K562 (cell line): ENCODE data around the gene HIRIP3. TPM values are rescaled to one million over a fixed set of nuclear protein-coding genes. Genes with fewer than 3 reads are reported as not detected.

Experiments
- ATAC-seq: fragments of 200-7000 bp; cut with Tn5 transposase; 3 replicates; pipeline ENCODE4 v1.9.1; 2020; ENCODE audit warnings: moderate library complexity
- BruUV-seq: library from RNA; stranded (reverse); fragments of 400-500 nt; replicated peaks from 2 replicates; lab custom pipeline; 2021; lab: Mats Ljungman, UMichigan
- CTCF ChIA-PET: fragments of 300-600 bp; formaldehyde crosslinking; extraction: SDS; loops from one replicate; lab custom pipeline; 2021; ENCODE audit warnings: low intra/inter-chr PET ratio; lab: Yijun Ruan, JAX
- POLR2A ChIA-PET: fragments of 300-600, 350-650 bp; sonication (Branson Sonifier 250); formaldehyde crosslinking; extraction: SDS; loops from one replicate; lab custom pipeline; 2021; ENCODE audit warnings: antibody characterized with exemption, inconsistent platforms; lab: Yijun Ruan, JAX
- DNase-seq, 4 experiments: peaks; one replicate each; pipeline versions ENCODE4 v3.0.0 to v3.0.0-alpha.2; 2011 to 2018; ENCODE audit warnings: low spot score in 3 of 4, mixed read lengths in 3 of 4; ENCODE audit errors: extremely low read depth in 1 of 4
- FAIRE-seq: peaks from 2 replicates; lab custom pipeline; 2011; peaks lifted over from hg19 to GRCh38; lab: Jason Lieb, UNC
- H2AFZ ChIP-seq: 2 replicates; pipeline ENCODE4 v1.6.0; 2011; ENCODE audit warnings: low read depth, low read length, control low read depth, inconsistent platforms
- H3K27ac ChIP-seq: fragments of 200-600 bp; 3 replicates; pipeline ENCODE4 v1.8.0; 2011; ENCODE audit warnings: low read depth, mild to moderate bottlenecking, control low read depth, inconsistent platforms, low read length, moderate library complexity, mixed read lengths; ENCODE audit errors: extremely low read depth
- H3K27me3 ChIP-seq, 2 experiments: fragments of 300-600 bp in 1 of 2; 2 replicates in 1 of 2; 3 replicates in 1 of 2; pipeline versions ENCODE4 v1.6.0 to v1.8.0; 2011; ENCODE audit warnings: inconsistent platforms in 2 of 2, low read length in 2 of 2, mild to moderate bottlenecking in 1 of 2, mixed read lengths in 1 of 2, moderate library complexity in 1 of 2; ENCODE audit not compliant: control insufficient read depth in 2 of 2, insufficient read depth in 2 of 2
- H3K36me3 ChIP-seq: fragments of 300-600 bp; 3 replicates; pipeline ENCODE4 v1.8.0; 2011; ENCODE audit warnings: mild to moderate bottlenecking, low read length, inconsistent platforms; ENCODE audit not compliant: control insufficient read depth, insufficient read depth
- H3K4me1 ChIP-seq, 2 experiments: fragments of 200-600 bp in 1 of 2; replicated peaks in 1 of 2; 2 replicates in 1 of 2; 3 replicates in 1 of 2; pipeline versions ENCODE4 v1.5.1 to v1.8.0; 2011; ENCODE audit warnings: inconsistent platforms in 2 of 2, low read length in 2 of 2, mild to moderate bottlenecking in 1 of 2, mixed read lengths in 1 of 2, moderate library complexity in 1 of 2; ENCODE audit not compliant: control insufficient read depth in 2 of 2, insufficient read depth in 2 of 2
- H3K4me2 ChIP-seq: 2 replicates; pipeline ENCODE4 v1.6.1; 2011; ENCODE audit warnings: low read length, control low read depth, inconsistent platforms, mixed read lengths; ENCODE audit not compliant: insufficient read depth
- H3K4me3 ChIP-seq: fragments of 200-600 bp; sonication (generic), shearing (Covaris generic); 2 replicates; pipeline ENCODE4 v1.5.1; 2016; ENCODE audit warnings: control low read depth, inconsistent platforms
- H3K79me2 ChIP-seq: fragments of 200-600 bp; 3 replicates; pipeline ENCODE4 v1.8.0; 2011; ENCODE audit warnings: low read length, inconsistent platforms; ENCODE audit not compliant: control insufficient read depth, insufficient read depth
- H3K9ac ChIP-seq, 2 experiments: 2 replicates each; pipeline versions ENCODE4 v1.6.0 to v1.6.1; 2011; ENCODE audit warnings: low read depth in 2 of 2, low read length in 2 of 2, control low read depth in 1 of 2, inconsistent platforms in 1 of 2, mild to moderate bottlenecking in 1 of 2, mixed read lengths in 1 of 2; ENCODE audit not compliant: insufficient read depth in 1 of 2
- H3K9me1 ChIP-seq: one replicate; pipeline ENCODE4 v1.6.0; 2011; ENCODE audit warnings: inconsistent platforms, mild to moderate bottlenecking, low read length, moderate library complexity; ENCODE audit not compliant: control insufficient read depth, insufficient read depth
- H3K9me3 ChIP-seq: replicated peaks from 2 replicates; pipeline ENCODE4 v1.5.1; 2011; ENCODE audit warnings: low read depth, low read length, inconsistent platforms; ENCODE audit not compliant: control insufficient read depth, insufficient read depth
- H4K20me1 ChIP-seq: replicated peaks from 2 replicates; pipeline ENCODE4 v1.6.1; 2011; ENCODE audit warnings: low read length, inconsistent platforms, mixed read lengths; ENCODE audit not compliant: control insufficient read depth, insufficient read depth
- ARHGAP35 ChIP-seq: fragments of 450-650 bp; IDR thresholded peaks from 2 replicates; pipeline ENCODE4 v1.6.1; 2018; ENCODE audit not compliant: partially characterized antibody
- FOXP1 ChIP-seq: sonication (generic); formaldehyde crosslinking; IDR thresholded peaks from 2 replicates; pipeline ENCODE4 v1.8.0; 2022; ENCODE audit warnings: mild to moderate bottlenecking, missing genetic modification reagents
- KAT7 ChIP-seq: sonication (generic); formaldehyde crosslinking; IDR thresholded peaks from 2 replicates; pipeline ENCODE4 v1.8.0; 2022; ENCODE audit warnings: missing genetic modification reagents, mild to moderate bottlenecking, borderline replicate concordance
- POLR2A ChIP-seq: fragments of 450-650 bp; conservative IDR thresholded peaks from 2 replicates; pipeline ENCODE4 v1.6.1; 2016
- POLR2G ChIP-seq: fragments of 200-400 bp; formaldehyde crosslinking; IDR thresholded peaks from 2 replicates; pipeline ENCODE4 v1.6.1; 2017; ENCODE audit warnings: low read depth, mild to moderate bottlenecking, antibody characterized with exemption, low read length, moderate library complexity
- PRPF4 ChIP-seq: fragments of 200-400 bp; formaldehyde crosslinking; IDR thresholded peaks from one replicate; pipeline ENCODE4 v1.6.1; 2017; ENCODE audit warnings: low read length, low read depth, mild to moderate bottlenecking; ENCODE audit not compliant: insufficient read depth, poor library complexity, severe bottlenecking
- RB1 ChIP-seq: fragments of 450-650 bp; IDR thresholded peaks from 2 replicates; pipeline ENCODE4 v1.6.1; 2017; ENCODE audit warnings: low read depth, mild to moderate bottlenecking
- RBFOX2 ChIP-seq: fragments of 200-400 bp; formaldehyde crosslinking; IDR thresholded peaks from 2 replicates; pipeline ENCODE4 v1.6.1; 2017; ENCODE audit warnings: low read depth, mild to moderate bottlenecking, low read length, moderate library complexity
- TGIF2 ChIP-seq: sonication (generic); formaldehyde crosslinking; IDR thresholded peaks from 2 replicates; pipeline ENCODE4 v1.8.1; 2022; ENCODE audit warnings: mild to moderate bottlenecking, missing genetic modification reagents, moderate library complexity
- WGBS: fragments of 100-300 bp; shearing (Covaris generic); methylation state at CpG from one replicate; pipeline ENCODE4 v1.1.6; 2016; ENCODE audit warnings: low coverage, mixed read lengths; ENCODE audit not compliant: insufficient coverage; ENCODE audit errors: missing lambda C conversion rate; 5-methylcytosine and 5-hydroxymethylcytosine counted together
- in situ Hi-C: fragments of 300-500 bp; cut with MboI; formaldehyde crosslinking; loops from 4 replicates; pipeline ENCODE4 v1.15.0; 2018; ENCODE audit warnings: inconsistent platforms, mixed read lengths
- intact Hi-C: fragments of 100-400 bp; cut with micrococcal nuclease; formaldehyde crosslinking; loops from 2 replicates; pipeline ENCODE4 v1.14.2; 2022
- polyA plus RNA-seq, 8 experiments: library from polyadenylated mRNA; depleted of rRNA in 4 of 8; stranded (reverse) in 5 of 8; unstranded in 3 of 8; fragments of >200 nt; fragmentation: Nextera tagmentation in 2 of 8; fragmentation: Illumina TruSeq in 1 of 8; extraction: Ambion mirVana in 2 of 8; extraction: Trizol in 1 of 8; gene quantifications; 2 replicates each; pipeline versions ENCODE4 v1.2.1 to v1.2.3, GENCODE V29; 2011 to 2014; ENCODE audit warnings: inconsistent platforms in 1 of 8, missing spikeins in 1 of 8
- total RNA-seq, 7 experiments: library from RNA; depleted of rRNA in 6 of 7; stranded (reverse); fragments of >200 nt in 6 of 7; fragmentation: Illumina TruSeq in 2 of 7; extraction: Trizol in 2 of 7; gene quantifications; 2 replicates each; pipeline versions ENCODE4 v1.2.1 to v1.2.3, GENCODE V29; 2011 to 2021; ENCODE audit warnings: low replicate concordance in 1 of 7

HIRIP3 gene
- total and polyA plus RNA-seq, 9 of the 15 experiments (the other 6 are each of a cell fraction or from before 2014, with no cell fraction given): 3.3 to 38.2 (median 18.2) TPM

DNA sequence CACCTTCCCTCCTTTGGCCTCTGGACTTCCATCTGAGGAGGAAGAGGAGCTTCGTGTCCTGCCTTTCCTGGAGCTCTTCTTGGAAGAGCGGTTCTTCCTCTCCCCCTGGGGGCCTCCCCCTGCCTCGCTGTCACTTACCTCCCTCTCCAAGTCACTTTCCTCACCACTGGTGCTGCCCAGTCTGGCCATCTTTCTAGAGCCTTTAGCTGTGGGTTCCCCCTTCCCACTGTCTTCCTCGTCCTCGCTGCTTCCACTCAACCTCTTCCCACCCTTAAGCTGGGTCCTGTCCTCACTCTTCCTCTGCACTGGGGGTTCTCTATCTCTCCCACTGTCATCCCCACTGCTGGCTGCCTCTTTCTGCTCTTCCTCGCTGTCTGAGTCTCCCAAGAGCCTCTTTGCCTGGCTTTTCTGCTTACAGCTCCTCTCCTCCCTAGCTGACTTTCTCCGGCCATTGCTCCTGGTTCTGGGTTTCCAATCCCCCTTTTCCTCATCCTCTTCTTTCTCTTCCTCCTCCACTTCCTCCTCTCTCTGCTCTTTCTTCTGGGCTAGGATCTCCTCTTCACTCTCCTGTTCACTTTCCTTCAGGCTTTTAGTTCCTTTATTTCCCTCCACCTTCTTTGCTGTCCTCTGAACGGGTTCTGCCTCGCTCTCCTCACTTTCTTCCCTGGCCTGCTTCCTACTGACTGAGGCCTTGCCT, 1.4 kb downstream of the HIRIP3 start:
- H3K4me3 ChIP-seq: no peak overlapping the region
- in situ Hi-C loops (no loop called here), intact Hi-C loops (no loop called here)
- TF ChIP-seq POLR2A (0 out of 2 replicates have a peak, but pooled peaks have one; percentile 26), PRPF4 (no peak)
- BruUV-seq: TSS peak; percentile 89
- peaks cover 16 to 45% of the 10 kb centered on the region in 2 experiments; a peak in 4 of 5 replicates for H3K4me1 ChIP-seq
- H3K9me1 ChIP-seq: no peaks in the 10 kb centered on the region
- H2AFZ ChIP-seq: no peak overlapping the region
- peak overlapping the region; percentile 97 to 100; a peak in 3 of 4 replicates for H3K9ac ChIP-seq
- no peak for FAIRE-seq
- H3K4me2 ChIP-seq: peak overlapping the region; percentile 96
- DNase-seq: no peak
- CTCF ChIA-PET: no interaction called here
- WGBS: 77% methylated on average over 7 of the region's 9 CpGs
- 0 out of 3 replicates have a peak overlapping the region, but pooled peaks have one; percentile 100 for H3K27ac ChIP-seq
- no peaks in the 10 kb centered on the region for H3K9me3 ChIP-seq
- POLR2A ChIA-PET: interaction anchor here (0.5 to 4.2 kb wide), 10 partner anchors 12 to 305 kb away, joined by 3 to 20 read pairs (median 6); no protein-coding TSS in a partner anchor
- H3K27me3 ChIP-seq: no peaks in the 10 kb centered on the region
- ATAC-seq: no peak
- peaks cover 15% of the 10 kb centered on the region for H3K79me2 ChIP-seq
- peaks cover 61% of the 10 kb centered on the region for H3K36me3 ChIP-seq
- H4K20me1 ChIP-seq: no peaks in the 10 kb centered on the region

DNA sequence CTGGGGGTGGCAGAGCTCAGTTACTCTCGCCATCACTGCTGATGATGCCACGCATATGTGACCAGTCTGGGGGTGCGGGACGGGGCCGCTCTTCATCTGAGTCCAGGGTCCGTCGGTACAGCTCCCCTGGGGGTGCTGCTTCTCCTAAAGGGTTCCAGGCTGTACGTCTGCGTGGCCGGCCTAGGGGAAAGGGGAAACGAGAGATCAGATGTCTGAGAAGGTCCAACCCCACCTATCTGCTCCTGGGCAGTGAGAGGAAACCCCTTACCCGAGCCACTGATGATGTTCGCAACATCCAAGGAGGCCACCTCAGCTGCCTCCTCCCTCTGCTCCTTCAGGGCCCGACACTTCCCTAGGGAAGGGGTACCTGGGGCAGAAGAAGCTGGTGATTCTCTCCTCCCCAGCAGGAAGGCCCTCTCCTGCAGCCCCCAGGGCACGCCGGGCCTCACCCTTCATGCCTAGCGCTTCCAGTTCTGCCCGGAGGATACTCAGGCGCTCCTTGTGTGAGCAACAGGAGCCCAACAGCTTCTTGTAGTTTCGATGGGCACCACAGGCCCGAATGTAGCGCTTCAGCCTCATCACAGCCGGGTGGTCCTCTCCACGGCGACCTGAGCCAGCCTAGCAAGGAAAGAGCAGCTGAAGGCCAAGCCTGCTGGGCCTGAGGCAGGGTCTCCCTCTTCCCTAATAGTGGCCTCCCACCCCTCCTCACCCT, 2.1 kb downstream of the HIRIP3 start:
- Histone ChIP-seq H3K4me1 (peaks cover 16 to 49% of the 10 kb centered on the region in 2 experiments; a peak in 4 of 5 replicates), H3K79me2 (peaks cover 15% of the 10 kb centered on the region), H3K4me2 (no peak overlapping the region), H3K9ac (peak overlapping the region in 1 of 2 experiments; percentile 63; a peak in 2 of 4 replicates), H3K9me3 (no peaks in the 10 kb centered on the region), H3K9me1 (no peaks in the 10 kb centered on the region), H3K27me3 (no peaks in the 10 kb centered on the region), H3K4me3 (no peak overlapping the region), H3K27ac (no peak overlapping the region), H4K20me1 (no peaks in the 10 kb centered on the region), H2AFZ (no peak overlapping the region), H3K36me3 (peaks cover 66% of the 10 kb centered on the region)
- DNase-seq (no peak), FAIRE-seq (no peak), ATAC-seq (no peak)
- in situ Hi-C loops: no loop called here
- ChIA-PET POLR2A (interaction anchor here (0.5 to 4.2 kb wide), 10 partner anchors 11 to 305 kb away, joined by 3 to 20 read pairs (median 6); no protein-coding TSS in a partner anchor), CTCF (no interaction called here)
- WGBS: 91% methylated on average over 24 of the region's 25 CpGs
- 0 out of 2 replicates have a peak, but pooled peaks have one; percentile 48 for TF ChIP-seq KAT7 (CRISPR knock-in tag)
- TF ChIP-seq TGIF2: 0 out of 2 replicates have a peak, but pooled peaks have one; percentile 25
- TF ChIP-seq ARHGAP35: no peak
- no peak for TF ChIP-seq FOXP1
- no peak for TF ChIP-seq RB1
- TF ChIP-seq POLR2G: peak; percentile 64
- peak; percentile 54; the same call in 1 of the 2 replicates for TF ChIP-seq RBFOX2
- BruUV-seq: no TSS peak
- intact Hi-C loops: no loop called here
